Esophagus squamous epithelium (tissue), 4 donors: Measurements from ENCODE around the gene MAP6.

ENCODE experiments used
- CTCF ChIP-seq, 6 experiments: fragments of 450-650 bp in 4 of 6; fragments of 200-600 bp in 2 of 6; sonication (generic) in 2 of 6; IDR thresholded peaks; one replicate each; pipeline ENCODE4 v1.5.1; 2016 to 2019; ENCODE audit warnings: antibody characterized with exemption in 6 of 6, mild to moderate bottlenecking in 4 of 6, moderate library complexity in 4 of 6
- POLR2A ChIP-seq, 4 donors: fragments of 450-650 bp; IDR thresholded peaks; one replicate each; pipeline ENCODE4 v1.6.1; 2017; ENCODE audit warnings: antibody characterized with exemption in 4 of 4, mild to moderate bottlenecking in 4 of 4, moderate library complexity in 3 of 4

DNA sequence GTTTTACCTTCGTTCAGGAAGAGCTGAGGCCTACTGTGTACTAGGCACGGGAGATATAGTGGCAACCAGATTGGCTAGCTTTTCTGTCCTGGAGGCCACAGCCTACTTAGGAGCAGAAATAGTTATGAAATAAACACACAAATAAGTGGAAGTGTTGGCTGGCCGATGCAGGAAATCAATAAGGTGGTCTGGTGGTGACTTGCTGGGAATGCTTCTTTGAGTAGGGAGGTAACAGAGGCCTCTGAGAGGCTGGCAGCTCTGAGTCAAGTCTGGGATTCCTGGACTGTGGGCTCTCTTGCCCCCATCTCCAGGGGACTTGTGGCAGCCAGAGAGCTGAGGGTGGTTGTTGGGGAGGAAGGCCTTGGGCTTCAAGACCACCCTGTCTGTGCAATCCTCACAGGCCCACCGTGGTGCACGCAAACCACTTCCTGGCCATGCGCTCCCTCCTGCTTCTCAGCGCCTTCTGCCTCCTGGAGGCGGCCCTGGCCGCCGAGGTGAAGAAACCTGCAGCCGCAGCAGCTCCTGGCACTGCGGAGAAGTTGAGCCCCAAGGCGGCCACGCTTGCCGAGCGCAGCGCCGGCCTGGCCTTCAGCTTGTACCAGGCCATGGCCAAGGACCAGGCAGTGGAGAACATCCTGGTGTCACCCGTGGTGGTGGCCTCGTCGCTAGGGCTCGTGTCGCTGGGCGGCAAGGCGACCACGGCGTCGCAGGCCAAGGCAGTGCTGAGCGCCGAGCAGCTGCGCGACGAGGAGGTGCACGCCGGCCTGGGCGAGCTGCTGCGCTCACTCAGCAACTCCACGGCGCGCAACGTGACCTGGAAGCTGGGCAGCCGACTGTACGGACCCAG lies 102.7 kb downstream of the MAP6 start:
- TF ChIP-seq CTCF (IDR thresholded peaks at IDR 0.05) (no peak), POLR2A (IDR thresholded peaks at IDR 0.05) (no peak)
